ENCODE results near the gene HIVEP1.

DNA sequence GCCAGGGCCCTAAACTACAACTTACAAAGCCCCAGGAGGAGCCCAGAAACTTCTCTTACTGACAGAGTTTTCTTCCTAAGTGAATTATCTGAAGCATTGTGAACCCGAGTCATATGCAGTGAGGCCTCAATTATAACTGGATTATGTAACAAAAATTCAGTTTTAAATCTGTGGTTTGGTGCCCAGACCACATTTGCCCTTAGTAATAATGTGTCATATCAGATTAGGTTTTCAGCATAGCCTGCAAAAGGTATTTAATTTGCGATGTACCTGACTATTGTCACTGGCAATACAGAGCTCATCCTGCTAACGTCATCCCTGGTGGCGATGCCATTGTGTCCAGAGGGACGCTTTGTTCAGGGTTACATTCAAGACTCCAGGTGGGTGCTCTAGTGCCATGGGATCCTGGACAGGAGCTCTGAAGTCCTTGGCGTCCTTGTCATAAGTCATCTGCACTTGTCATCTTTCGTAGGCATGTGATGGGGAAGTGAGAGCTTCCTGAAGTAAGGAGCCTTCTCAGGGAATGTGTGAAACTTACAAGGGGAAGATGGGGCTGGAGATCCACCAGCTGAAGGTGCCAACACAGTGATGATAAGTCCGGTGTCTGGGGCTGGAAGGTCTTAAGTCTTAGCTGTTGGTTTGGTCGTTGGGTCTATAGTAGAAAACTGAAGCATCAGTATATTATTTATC, 65.1 kb downstream of the HIVEP1 start:
- TF ChIP-seq, protein P1, sequence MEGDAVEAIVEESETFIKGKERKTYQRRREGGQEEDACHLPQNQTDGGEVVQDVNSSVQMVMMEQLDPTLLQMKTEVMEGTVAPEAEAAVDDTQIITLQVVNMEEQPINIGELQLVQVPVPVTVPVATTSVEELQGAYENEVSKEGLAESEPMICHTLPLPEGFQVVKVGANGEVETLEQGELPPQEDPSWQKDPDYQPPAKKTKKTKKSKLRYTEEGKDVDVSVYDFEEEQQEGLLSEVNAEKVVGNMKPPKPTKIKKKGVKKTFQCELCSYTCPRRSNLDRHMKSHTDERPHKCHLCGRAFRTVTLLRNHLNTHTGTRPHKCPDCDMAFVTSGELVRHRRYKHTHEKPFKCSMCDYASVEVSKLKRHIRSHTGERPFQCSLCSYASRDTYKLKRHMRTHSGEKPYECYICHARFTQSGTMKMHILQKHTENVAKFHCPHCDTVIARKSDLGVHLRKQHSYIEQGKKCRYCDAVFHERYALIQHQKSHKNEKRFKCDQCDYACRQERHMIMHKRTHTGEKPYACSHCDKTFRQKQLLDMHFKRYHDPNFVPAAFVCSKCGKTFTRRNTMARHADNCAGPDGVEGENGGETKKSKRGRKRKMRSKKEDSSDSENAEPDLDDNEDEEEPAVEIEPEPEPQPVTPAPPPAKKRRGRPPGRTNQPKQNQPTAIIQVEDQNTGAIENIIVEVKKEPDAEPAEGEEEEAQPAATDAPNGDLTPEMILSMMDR (conservative IDR thresholded peaks at IDR 0.05) = no peak
- no peak for TF ChIP-seq EZH2 (IDR thresholded peaks at IDR 0.05; ENCODE audit: low read depth)

Measured in PC-9 (cell line).